A549 (cell line): Measurements from ENCODE around the gene ZNF530. TPM values are rescaled to one million over a fixed set of nuclear protein-coding genes. Genes with fewer than 3 reads are reported as not detected.
A peak's percentile ranks its signal among the peaks of the same experiment; 100 is the strongest.

Experiments used
- ATAC-seq, 2 experiments: fragments of 200-7000 bp in 1 of 2; fragments of >200 bp in 1 of 2; cut with Nextera tagmentation in 1 of 2; cut with Tn5 transposase in 1 of 2; 3 replicates each; pipeline versions ENCODE4 v1.8.0 to v1.9.1; 2018 to 2020; ENCODE audit warnings: mild to moderate bottlenecking in 1 of 2, moderate library complexity in 1 of 2
- CTCF ChIA-PET: fragments of 300-600 bp; sonication (Branson Sonifier 250); formaldehyde crosslinking; extraction: SDS; loops from one replicate; lab custom pipeline; 2021; ENCODE audit warnings: antibody characterized with exemption, inconsistent platforms; lab: Yijun Ruan, JAX
- POLR2A ChIA-PET: fragments of 350-600 bp; formaldehyde crosslinking; extraction: SDS; loops from one replicate; lab custom pipeline; 2021; ENCODE audit warnings: antibody characterized with exemption, inconsistent platforms; lab: Yijun Ruan, JAX
- DNase-seq, 2 experiments: peaks; one replicate each; pipeline versions ENCODE4 v3.0.0 to v3.0.0-alpha.2; 2011 to 2016; ENCODE audit warnings: low read depth in 1 of 2, low spot score in 1 of 2
- FAIRE-seq: peaks from 2 replicates; lab custom pipeline; 2011; peaks lifted over from hg19 to GRCh38; lab: Jason Lieb, UNC
- H3K27ac ChIP-seq, 2 experiments: fragments of >200 bp; sonication (Bioruptor Twin); formaldehyde crosslinking; 3 replicates each; pipeline ENCODE4 v1.5.1; 2016 to 2017
- H3K4me1 ChIP-seq: fragments of >200 bp; sonication (Bioruptor Twin); formaldehyde crosslinking; 3 replicates; pipeline ENCODE4 v1.6.1; 2016
- H3K4me2 ChIP-seq: fragments of >200 bp; sonication (Bioruptor Twin); formaldehyde crosslinking; 3 replicates; pipeline ENCODE4 v1.6.1; 2016
- H3K4me3 ChIP-seq: fragments of >200 bp; sonication (Bioruptor Twin); formaldehyde crosslinking; 3 replicates; pipeline ENCODE4 v1.5.1; 2016
- H3K9me3 ChIP-seq: fragments of >200 bp; sonication (Bioruptor Twin); formaldehyde crosslinking; 3 replicates; pipeline ENCODE4 v1.6.1; 2016
- CBX8 ChIP-seq: fragments of 200-600 bp; sonication (generic); IDR thresholded peaks from 2 replicates; pipeline ENCODE4 v1.6.1; 2016
- CEBPB ChIP-seq, 2 experiments: fragments of >200 bp in 1 of 2; sonication (Bioruptor Twin) in 1 of 2; formaldehyde crosslinking in 1 of 2; IDR thresholded peaks; 2 replicates each; pipeline ENCODE4 v1.6.1; 2012 to 2016
- CTCF ChIP-seq: fragments of >200 bp; sonication (Bioruptor Twin); formaldehyde crosslinking; IDR thresholded peaks from 3 replicates; pipeline ENCODE4 v1.5.1; 2016
- EHF ChIP-seq: fragments of 250-450 bp; sonication (Bioruptor Pico); IDR thresholded peaks from 2 replicates; pipeline ENCODE4 v1.5.0; 2020; ENCODE audit warnings: mild to moderate bottlenecking
- EHMT2 ChIP-seq: fragments of 200-600 bp; sonication (generic); IDR thresholded peaks from 2 replicates; pipeline ENCODE4 v1.6.1; 2016; ENCODE audit warnings: antibody characterized with exemption, low read depth, mild to moderate bottlenecking, moderate library complexity
- ELK1 ChIP-seq: fragments of 150-350 bp; IDR thresholded peaks from 2 replicates; pipeline ENCODE4 v1.6.1; 2014; ENCODE audit warnings: low read depth, mild to moderate bottlenecking, low read length
- FOSL2 ChIP-seq, 2 experiments: fragments of 450-650 bp in 1 of 2; fragments of >200 bp in 1 of 2; sonication (Bioruptor Twin) in 1 of 2; formaldehyde crosslinking; IDR thresholded peaks; 2 replicates each; pipeline versions ENCODE4 v1.5.0 to v1.6.1; 2016 to 2020; ENCODE audit warnings: mild to moderate bottlenecking in 1 of 2, moderate library complexity in 1 of 2
- HDAC2 ChIP-seq: fragments of 200-600 bp; sonication (generic); IDR thresholded peaks from 2 replicates; pipeline ENCODE4 v1.6.1; 2016
- HOXA7 ChIP-seq: fragments of 250-450 bp; sonication (Bioruptor Pico); IDR thresholded peaks from 2 replicates; pipeline ENCODE4 v1.5.0; 2020; ENCODE audit warnings: mild to moderate bottlenecking, moderate library complexity
- HOXB5 ChIP-seq: fragments of 250-450 bp; sonication (Bioruptor Pico); IDR thresholded peaks from 2 replicates; pipeline ENCODE4 v1.5.0; 2020; ENCODE audit warnings: mild to moderate bottlenecking, moderate library complexity
- JUNB ChIP-seq: fragments of >200 bp; sonication (Bioruptor Twin); formaldehyde crosslinking; IDR thresholded peaks from 2 replicates; pipeline ENCODE4 v1.6.1; 2016
- PHF8 ChIP-seq: fragments of 200-600 bp; sonication (generic); IDR thresholded peaks from 2 replicates; pipeline ENCODE4 v1.6.1; 2016; ENCODE audit warnings: low read depth, mild to moderate bottlenecking, antibody characterized with exemption, moderate library complexity, borderline replicate concordance
- POLR2AphosphoS2 ChIP-seq: conservative IDR thresholded peaks from 2 replicates; pipeline ENCODE4 v1.6.1; 2012; ENCODE audit warnings: low read length, improper control_type of control experiment, inconsistent platforms
- SMC3 ChIP-seq: fragments of >200 bp; sonication (Bioruptor Twin); formaldehyde crosslinking; IDR thresholded peaks from 3 replicates; pipeline ENCODE4 v1.6.1; 2018; ENCODE audit warnings: inconsistent platforms
- SREBF2 ChIP-seq: fragments of 450-650 bp; IDR thresholded peaks from 2 replicates; pipeline ENCODE4 v1.6.1; 2014; ENCODE audit warnings: mild to moderate bottlenecking, moderate library complexity
- TFCP2L1 ChIP-seq: fragments of 250-450 bp; sonication (Bioruptor Pico); IDR thresholded peaks from 2 replicates; pipeline ENCODE4 v1.5.0; 2021; ENCODE audit warnings: mild to moderate bottlenecking
- TP53 ChIP-seq: fragments of 250-450 bp; sonication (Bioruptor Pico); IDR thresholded peaks from 2 replicates; pipeline ENCODE4 v1.5.0; 2021; ENCODE audit warnings: mild to moderate bottlenecking, moderate library complexity
- WGBS: methylation state at CpG from one replicate; pipeline ENCODE4 v1.1.6; 2017; ENCODE audit errors: missing lambda C conversion rate; 5-methylcytosine and 5-hydroxymethylcytosine counted together
- polyA plus RNA-seq, 4 experiments: library from polyadenylated mRNA; depleted of rRNA in 3 of 4; stranded (reverse); fragments of >200 nt; fragmentation: RNase III in 1 of 4; extraction: RNeasy Plus Mini Kit Qiagen cat#74134 plus additional on column Dnase treatment in 1 of 4; gene quantifications; 2 replicates in 3 of 4; 3 replicates in 1 of 4; pipeline ENCODE4 v1.2.3, GENCODE V29; 2011 to 2017
- TF ChIP-seq, protein P1 (sequence below): fragments of >200 bp; sonication (Bioruptor Twin); formaldehyde crosslinking; IDR thresholded peaks from 2 replicates; pipeline ENCODE4 v1.6.1; 2016
- TF ChIP-seq, protein P2 (sequence below): fragments of 250-450 bp; sonication (Bioruptor Pico); IDR thresholded peaks from 2 replicates; pipeline ENCODE4 v1.5.0; 2020; ENCODE audit warnings: low read depth, mild to moderate bottlenecking, moderate library complexity
- TF ChIP-seq, protein P3 (sequence below): fragments of 200-600 bp; sonication (generic); IDR thresholded peaks from 2 replicates; pipeline ENCODE4 v1.6.1; 2016; ENCODE audit warnings: antibody characterized with exemption, mild to moderate bottlenecking, moderate library complexity
- TF ChIP-seq, protein P4 (sequence below): fragments of >200 bp; sonication (Bioruptor Twin); formaldehyde crosslinking; IDR thresholded peaks from 3 replicates; pipeline ENCODE4 v1.6.1; 2016

The ZNF530 gene
- polyA plus RNA-seq, 2 of the 4 experiments (the other 2 are of a cell fraction), result 4.9 to 5.9 TPM

DNA sequence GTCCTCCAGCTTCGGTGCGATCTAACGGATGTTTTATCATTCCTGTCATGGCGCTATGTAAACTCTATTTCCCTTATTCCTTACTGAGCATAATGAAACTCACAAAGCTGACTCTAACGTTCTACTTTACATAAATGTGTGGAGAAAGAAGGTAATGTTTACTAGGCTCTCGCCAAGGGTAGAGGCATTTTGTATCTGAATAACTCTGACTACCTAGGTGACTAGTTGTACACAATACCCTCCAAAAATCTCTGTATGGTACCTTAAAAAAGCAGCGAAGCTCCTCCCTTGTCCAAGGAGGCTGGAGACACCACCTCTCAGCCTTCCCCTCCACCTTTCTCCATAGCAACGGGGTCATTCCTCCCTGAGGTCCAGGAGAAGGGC, 316 bp upstream of the ZNF530 start (continued):
- TF ChIP-seq HOXA7 (CRISPR knock-in tag), result no peak
- no peak for TF ChIP-seq CTCF
- no peak for TF ChIP-seq FOSL2 (IDR thresholded peaks at IDR 0.05)
- TF ChIP-seq FOSL2 (CRISPR knock-in tag; IDR thresholded peaks at IDR 0.05), result no peak
- TF ChIP-seq TFCP2L1 (CRISPR knock-in tag), result no peak
- TF ChIP-seq HDAC2, result no peak

DNA sequence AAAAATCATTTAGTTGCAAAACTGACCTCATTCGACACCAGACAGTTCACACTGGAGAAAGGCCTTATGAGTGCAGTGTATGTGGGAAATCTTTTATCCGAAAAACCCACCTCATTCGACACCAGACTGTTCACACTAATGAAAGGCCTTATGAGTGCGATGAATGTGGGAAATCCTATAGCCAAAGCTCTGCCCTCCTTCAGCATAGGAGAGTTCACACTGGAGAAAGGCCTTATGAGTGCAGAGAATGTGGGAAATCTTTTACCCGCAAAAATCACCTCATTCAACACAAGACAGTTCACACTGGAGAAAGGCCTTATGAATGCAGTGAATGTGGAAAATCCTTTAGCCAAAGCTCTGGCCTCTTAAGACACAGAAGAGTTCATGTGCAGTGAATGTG, 7.2 kb downstream of the ZNF530 start:
- H3K4me2 ChIP-seq, result no peak overlapping the region
- no peak overlapping the region for H3K4me3 ChIP-seq
- H3K4me1 ChIP-seq, result no peaks in the 10 kb centered on the region
- no peak for ATAC-seq
- H3K27ac ChIP-seq, result no peak overlapping the region
- peak; percentile 56 for FAIRE-seq
- 87% methylated on average over 5 of the region's 5 CpGs for WGBS
- DNase-seq, result no peak
- CTCF ChIA-PET, result interaction anchor here (0.6 to 1.4 kb wide), 2 partner anchors 18 to 40 kb away, joined by 3 read pairs; no protein-coding TSS in a partner anchor
- H3K9me3 ChIP-seq, result peaks cover 99% of the 10 kb centered on the region
- POLR2A ChIA-PET, result no interaction called here
- TF ChIP-seq, protein P1, sequence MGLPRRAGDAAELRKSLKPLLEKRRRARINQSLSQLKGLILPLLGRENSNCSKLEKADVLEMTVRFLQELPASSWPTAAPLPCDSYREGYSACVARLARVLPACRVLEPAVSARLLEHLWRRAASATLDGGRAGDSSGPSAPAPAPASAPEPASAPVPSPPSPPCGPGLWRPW, result no peak
- TF ChIP-seq EHMT2 (no peak), FOSL2 (IDR thresholded peaks at IDR 0.05) (no peak), FOSL2 (CRISPR knock-in tag; IDR thresholded peaks at IDR 0.05) (no peak), PHF8 (no peak), EHF (CRISPR knock-in tag) (no peak), SMC3 (no peak), POLR2AphosphoS2 (no peak), JUNB (no peak), CBX8 (no peak), HOXB5 (CRISPR knock-in tag) (no peak), CEBPB (IDR thresholded peaks at IDR 0.05) (no peak), TP53 (no peak), ELK1 (no peak), SREBF2 (no peak)
- TF ChIP-seq, protein P2, sequence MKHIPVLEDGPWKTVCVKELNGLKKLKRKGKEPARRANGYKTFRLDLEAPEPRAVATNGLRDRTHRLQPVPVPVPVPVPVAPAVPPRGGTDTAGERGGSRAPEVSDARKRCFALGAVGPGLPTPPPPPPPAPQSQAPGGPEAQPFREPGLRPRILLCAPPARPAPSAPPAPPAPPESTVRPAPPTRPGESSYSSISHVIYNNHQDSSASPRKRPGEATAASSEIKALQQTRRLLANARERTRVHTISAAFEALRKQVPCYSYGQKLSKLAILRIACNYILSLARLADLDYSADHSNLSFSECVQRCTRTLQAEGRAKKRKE (CRISPR knock-in tag), result no peak
- TF ChIP-seq, protein P3, sequence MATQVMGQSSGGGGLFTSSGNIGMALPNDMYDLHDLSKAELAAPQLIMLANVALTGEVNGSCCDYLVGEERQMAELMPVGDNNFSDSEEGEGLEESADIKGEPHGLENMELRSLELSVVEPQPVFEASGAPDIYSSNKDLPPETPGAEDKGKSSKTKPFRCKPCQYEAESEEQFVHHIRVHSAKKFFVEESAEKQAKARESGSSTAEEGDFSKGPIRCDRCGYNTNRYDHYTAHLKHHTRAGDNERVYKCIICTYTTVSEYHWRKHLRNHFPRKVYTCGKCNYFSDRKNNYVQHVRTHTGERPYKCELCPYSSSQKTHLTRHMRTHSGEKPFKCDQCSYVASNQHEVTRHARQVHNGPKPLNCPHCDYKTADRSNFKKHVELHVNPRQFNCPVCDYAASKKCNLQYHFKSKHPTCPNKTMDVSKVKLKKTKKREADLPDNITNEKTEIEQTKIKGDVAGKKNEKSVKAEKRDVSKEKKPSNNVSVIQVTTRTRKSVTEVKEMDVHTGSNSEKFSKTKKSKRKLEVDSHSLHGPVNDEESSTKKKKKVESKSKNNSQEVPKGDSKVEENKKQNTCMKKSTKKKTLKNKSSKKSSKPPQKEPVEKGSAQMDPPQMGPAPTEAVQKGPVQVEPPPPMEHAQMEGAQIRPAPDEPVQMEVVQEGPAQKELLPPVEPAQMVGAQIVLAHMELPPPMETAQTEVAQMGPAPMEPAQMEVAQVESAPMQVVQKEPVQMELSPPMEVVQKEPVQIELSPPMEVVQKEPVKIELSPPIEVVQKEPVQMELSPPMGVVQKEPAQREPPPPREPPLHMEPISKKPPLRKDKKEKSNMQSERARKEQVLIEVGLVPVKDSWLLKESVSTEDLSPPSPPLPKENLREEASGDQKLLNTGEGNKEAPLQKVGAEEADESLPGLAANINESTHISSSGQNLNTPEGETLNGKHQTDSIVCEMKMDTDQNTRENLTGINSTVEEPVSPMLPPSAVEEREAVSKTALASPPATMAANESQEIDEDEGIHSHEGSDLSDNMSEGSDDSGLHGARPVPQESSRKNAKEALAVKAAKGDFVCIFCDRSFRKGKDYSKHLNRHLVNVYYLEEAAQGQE, result no peak
- TF ChIP-seq, protein P4, sequence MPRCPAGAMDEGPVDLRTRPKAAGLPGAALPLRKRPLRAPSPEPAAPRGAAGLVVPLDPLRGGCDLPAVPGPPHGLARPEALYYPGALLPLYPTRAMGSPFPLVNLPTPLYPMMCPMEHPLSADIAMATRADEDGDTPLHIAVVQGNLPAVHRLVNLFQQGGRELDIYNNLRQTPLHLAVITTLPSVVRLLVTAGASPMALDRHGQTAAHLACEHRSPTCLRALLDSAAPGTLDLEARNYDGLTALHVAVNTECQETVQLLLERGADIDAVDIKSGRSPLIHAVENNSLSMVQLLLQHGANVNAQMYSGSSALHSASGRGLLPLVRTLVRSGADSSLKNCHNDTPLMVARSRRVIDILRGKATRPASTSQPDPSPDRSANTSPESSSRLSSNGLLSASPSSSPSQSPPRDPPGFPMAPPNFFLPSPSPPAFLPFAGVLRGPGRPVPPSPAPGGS, result no peak
- TF ChIP-seq, all 56 proteins: peak for 0
